Measurements from ENCODE around the gene LACC1. TPM values are rescaled to one million over a fixed set of nuclear protein-coding genes. Genes with fewer than 3 reads are reported as not detected.

LACC1 gene
- total RNA-seq, 4 donors from 2014 or later, result 4.7 to 10.1 (median 7.2) TPM

- Histone ChIP-seq H3K36me3 (no peaks in the 10 kb centered on the region), H3K4me1 (peaks cover 4% of the 10 kb centered on the region), H3K9me3 (no peaks in the 10 kb centered on the region), H3K27me3 (no peaks in the 10 kb centered on the region), H3K27ac (no peak overlapping the region), H3K4me3 (no peak overlapping the region)
- TF ChIP-seq POLR2AphosphoS5 (IDR thresholded peaks at IDR 0.05) (no peak), EP300 (IDR thresholded peaks at IDR 0.05) (no peak), POLR2A (IDR thresholded peaks at IDR 0.05) (no peak)
- TF ChIP-seq, protein P1, sequence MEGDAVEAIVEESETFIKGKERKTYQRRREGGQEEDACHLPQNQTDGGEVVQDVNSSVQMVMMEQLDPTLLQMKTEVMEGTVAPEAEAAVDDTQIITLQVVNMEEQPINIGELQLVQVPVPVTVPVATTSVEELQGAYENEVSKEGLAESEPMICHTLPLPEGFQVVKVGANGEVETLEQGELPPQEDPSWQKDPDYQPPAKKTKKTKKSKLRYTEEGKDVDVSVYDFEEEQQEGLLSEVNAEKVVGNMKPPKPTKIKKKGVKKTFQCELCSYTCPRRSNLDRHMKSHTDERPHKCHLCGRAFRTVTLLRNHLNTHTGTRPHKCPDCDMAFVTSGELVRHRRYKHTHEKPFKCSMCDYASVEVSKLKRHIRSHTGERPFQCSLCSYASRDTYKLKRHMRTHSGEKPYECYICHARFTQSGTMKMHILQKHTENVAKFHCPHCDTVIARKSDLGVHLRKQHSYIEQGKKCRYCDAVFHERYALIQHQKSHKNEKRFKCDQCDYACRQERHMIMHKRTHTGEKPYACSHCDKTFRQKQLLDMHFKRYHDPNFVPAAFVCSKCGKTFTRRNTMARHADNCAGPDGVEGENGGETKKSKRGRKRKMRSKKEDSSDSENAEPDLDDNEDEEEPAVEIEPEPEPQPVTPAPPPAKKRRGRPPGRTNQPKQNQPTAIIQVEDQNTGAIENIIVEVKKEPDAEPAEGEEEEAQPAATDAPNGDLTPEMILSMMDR (IDR thresholded peaks at IDR 0.05), result no peak
- DNase-seq (ENCODE audit: low spot score in 2 of 2), result no peak
These were observed 31.2 kb downstream of the LACC1 start for GRCh38 chr13:43910856-43911255.

DNA sequence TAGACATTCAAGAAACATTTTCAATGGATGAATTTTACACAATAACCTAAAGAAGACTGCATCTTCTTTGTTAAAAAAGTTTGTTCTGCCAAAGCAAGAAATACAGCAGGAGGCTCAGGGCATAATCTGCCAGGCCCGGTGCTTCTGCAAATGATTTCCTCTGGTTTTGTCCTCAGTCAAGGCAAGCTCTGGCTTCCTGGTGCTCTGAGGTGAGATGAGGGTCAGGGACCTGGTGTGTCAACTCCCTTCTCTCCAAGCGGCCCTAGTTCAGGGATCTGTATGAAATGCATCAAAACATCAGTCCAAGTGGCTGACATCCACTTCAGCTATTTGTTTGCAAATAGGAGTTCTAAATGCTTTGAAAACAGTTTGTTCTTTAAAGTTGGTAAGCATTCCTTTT is 31.6 kb downstream of the LACC1 start:
- DNase-seq (ENCODE audit: low spot score in 2 of 2), result no peak
- H3K36me3 ChIP-seq, result no peaks in the 10 kb centered on the region
- H3K4me3 ChIP-seq, result no peak overlapping the region
- no peak overlapping the region for H3K27ac ChIP-seq
- H3K9me3 ChIP-seq, result no peaks in the 10 kb centered on the region
- H3K27me3 ChIP-seq, result no peaks in the 10 kb centered on the region
- peaks cover 4% of the 10 kb centered on the region for H3K4me1 ChIP-seq
- WGBS, result 74% methylated on average over 2 of the region's 2 CpGs
- no peak for TF ChIP-seq POLR2A (IDR thresholded peaks at IDR 0.05)
- TF ChIP-seq, protein P1 (IDR thresholded peaks at IDR 0.05), result no peak

GRCh38 chr13:43911871-43912270 is 32.2 kb downstream of the LACC1 start:
- Histone ChIP-seq H3K4me1 (peaks cover 4% of the 10 kb centered on the region), H3K9me3 (no peaks in the 10 kb centered on the region), H3K4me3 (no peak overlapping the region), H3K27ac (no peak overlapping the region), H3K27me3 (no peaks in the 10 kb centered on the region), H3K36me3 (no peaks in the 10 kb centered on the region)
- WGBS, result 89% methylated on average over 3 of the region's 3 CpGs
- TF ChIP-seq EP300 (IDR thresholded peaks at IDR 0.05) (no peak), POLR2AphosphoS5 (IDR thresholded peaks at IDR 0.05) (no peak), POLR2A (IDR thresholded peaks at IDR 0.05) (no peak)
- TF ChIP-seq, protein P1 (IDR thresholded peaks at IDR 0.05), result no peak
- no peak for DNase-seq (ENCODE audit: low spot score in 2 of 2)

DNA sequence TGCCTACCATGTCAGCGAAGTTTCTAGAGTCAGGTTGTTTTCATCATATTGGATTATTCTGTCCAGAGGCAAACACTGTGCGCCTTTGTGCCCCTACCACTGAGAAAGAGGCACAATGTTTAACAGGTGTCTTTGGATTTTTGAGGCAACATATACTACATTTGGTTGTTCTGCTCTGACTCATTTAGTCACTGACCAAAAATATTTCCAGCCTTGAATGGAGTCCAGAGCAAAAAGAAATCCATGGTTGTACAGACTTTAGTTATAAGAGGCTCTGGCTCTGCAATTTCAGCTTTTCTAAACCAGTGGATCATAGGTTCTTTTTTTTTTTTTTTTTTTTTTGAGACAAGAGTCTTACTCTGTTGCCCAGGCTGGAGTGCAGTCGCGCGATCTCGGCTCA is 35.7 kb downstream of the LACC1 start:
- WGBS, result 81% methylated on average over 6 of the region's 6 CpGs
- H3K27me3 ChIP-seq, result no peaks in the 10 kb centered on the region

GRCh38 chr13:43916828-43917227 is 37.1 kb downstream of the LACC1 start:
- Histone ChIP-seq H3K27ac (no peak overlapping the region), H3K4me3 (no peak overlapping the region), H3K27me3 (no peaks in the 10 kb centered on the region), H3K4me1 (no peaks in the 10 kb centered on the region), H3K36me3 (no peaks in the 10 kb centered on the region), H3K9me3 (no peaks in the 10 kb centered on the region)
- no peak for DNase-seq (ENCODE audit: low spot score in 2 of 2)
- TF ChIP-seq EP300 (IDR thresholded peaks at IDR 0.05), result no peak
- TF ChIP-seq, protein P1 (IDR thresholded peaks at IDR 0.05), result no peak
- TF ChIP-seq POLR2AphosphoS5 (IDR thresholded peaks at IDR 0.05), result no peak
- no peak for TF ChIP-seq POLR2A (IDR thresholded peaks at IDR 0.05)
- WGBS, result 21% methylated on average over 2 of the region's 2 CpGs

More for the DNA sequence above, 35.7 kb downstream of the LACC1 start:
- Histone ChIP-seq H3K36me3 (no peaks in the 10 kb centered on the region), H3K4me3 (no peak overlapping the region), H3K9me3 (no peaks in the 10 kb centered on the region), H3K27ac (no peak overlapping the region), H3K4me1 (no peaks in the 10 kb centered on the region)
- DNase-seq (ENCODE audit: low spot score in 2 of 2), result no peak
- TF ChIP-seq EP300 (IDR thresholded peaks at IDR 0.05), result no peak
- TF ChIP-seq, protein P1 (IDR thresholded peaks at IDR 0.05), result no peak
- no peak for TF ChIP-seq POLR2AphosphoS5 (IDR thresholded peaks at IDR 0.05)
- no peak for TF ChIP-seq POLR2A (IDR thresholded peaks at IDR 0.05)
